GM18867 (cell line): ENCODE data around the gene CD44.

Source experiments
- ATAC-seq: cut with Tn5 transposase; IDR thresholded peaks from one replicate; pipeline ENCODE4 v1.9.1; 2021; ENCODE audit warnings: mild to moderate bottlenecking, moderate library complexity; ENCODE audit not compliant: unreplicated experiment

The CD44 gene

DNA sequence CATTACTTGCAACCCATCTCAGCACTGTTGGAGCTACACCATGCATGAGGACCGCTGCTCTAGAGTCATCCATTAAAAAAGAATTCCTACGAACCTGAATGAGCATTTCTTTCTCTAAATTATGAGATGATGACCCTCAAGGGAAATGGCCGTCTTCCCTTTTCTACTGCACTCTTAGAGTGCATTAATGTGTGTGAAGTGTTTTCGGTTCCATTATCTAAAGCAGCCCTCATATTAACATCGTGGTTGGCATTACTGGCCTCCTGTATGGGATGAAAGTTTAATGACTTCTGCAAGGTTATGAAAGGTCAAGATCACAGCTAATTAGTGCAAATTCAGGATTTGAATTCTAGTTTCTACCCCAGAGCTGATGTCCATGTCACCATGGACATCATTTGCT is 16.7 kb downstream of the CD44 start:
- ATAC-seq, result no peak

DNA sequence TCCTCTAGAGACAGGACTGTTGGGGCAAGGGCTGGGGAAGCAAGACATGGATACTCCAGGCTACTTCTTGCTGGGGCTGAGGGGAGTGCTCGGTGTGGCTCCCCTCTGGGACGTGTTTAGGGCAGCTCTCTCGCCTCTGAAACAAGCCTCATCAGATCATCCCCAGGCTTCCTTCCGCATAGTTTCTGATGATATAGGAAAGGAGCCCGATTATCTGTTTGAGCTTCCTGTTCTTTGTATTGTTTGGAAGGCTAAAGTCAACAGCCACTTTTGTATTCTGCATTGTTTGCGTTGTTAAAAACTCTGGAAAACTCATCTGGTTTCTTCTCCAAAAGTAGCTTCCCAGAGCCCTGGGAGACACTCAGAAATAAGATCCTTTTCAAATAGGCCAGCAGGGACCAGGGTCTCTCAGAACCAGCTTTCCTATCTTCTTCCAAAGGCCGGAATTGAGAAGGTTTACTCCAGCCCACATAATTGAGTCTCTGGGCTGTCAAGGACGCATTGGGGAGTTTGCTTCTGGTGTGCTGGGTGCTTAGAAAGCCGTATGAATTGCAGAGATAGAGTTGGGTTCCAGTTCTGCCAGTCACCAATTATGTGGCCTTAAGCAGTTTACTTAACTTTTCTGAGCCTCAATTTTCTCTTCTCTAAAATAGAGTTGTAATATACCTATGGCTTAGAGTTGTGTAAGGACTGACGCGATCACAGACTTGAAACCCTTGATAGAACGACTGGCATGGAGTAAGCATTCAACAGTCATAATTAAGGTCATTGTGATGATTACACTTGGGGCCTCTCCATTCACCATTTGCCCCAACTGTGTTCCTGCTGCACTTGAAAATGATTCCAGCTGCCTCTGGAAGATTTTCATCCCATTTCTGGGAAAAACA is 19.1 kb downstream of the CD44 start:
- ATAC-seq, result no peak

DNA sequence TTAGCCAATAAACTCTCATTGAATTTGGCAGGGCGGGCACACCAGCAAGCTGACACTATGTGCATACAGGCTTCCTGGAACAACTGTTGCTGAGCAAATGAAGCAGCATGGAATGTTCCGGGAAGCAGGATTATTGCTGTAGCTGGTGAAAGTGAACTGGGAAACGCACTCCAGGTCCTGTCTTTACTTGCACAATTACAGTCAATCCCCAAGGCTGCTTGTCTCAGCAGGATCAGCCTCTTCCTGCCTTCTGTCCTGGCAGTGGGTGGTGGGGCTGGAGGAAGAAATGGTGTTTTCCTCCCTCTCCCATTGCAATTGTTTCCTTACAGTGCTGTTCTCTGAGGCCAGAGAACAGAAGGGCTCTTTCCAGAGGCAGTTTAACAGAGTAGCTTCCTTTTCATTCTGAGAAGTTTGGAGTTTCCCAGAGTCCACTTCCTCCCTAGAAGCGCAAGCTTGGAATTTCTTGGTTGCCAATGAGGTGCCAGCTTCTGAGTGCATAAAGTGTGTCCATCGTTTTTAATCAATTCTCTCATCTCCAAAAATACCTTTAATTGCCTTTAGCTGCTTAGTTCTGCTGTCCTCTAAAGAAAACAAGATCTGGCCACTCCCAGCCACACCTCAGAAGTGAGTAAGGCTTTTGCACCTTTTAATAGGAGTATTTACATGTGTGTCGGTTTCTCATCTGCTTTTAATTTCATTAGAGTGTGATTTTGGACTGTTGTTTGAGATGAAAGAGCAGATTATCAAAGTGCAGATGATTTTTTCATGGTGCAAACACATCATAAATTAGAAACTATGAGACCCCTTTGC is 19.9 kb downstream of the CD44 start:
- no peak for ATAC-seq

DNA sequence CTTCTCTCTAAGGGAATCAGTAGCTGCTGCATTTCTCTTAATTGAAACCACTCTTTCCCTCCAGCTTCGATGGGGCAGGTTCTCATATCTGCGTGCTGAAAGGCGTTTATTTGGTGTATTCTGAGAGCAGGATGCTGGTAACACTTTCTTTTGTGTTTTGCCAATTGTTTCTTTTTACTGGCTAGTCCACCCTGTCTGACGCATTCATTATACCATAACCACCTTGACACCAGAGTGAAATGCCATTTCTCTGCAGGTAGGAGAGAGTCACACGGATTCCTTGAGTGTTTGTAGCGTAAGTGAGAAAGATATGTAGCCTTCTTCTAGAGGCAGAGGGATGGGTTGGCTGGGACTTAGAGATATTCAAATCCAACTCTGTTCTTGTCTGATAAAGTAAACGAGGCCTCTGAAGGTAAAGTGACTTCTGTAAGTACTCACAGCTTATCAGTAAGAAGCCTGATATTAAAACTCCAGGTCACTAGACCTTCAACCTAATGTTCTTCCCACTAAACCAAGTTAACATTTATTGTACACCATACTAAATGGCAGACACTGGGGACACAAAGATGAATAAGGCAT is 21.4 kb downstream of the CD44 start:
- no peak for ATAC-seq

- no peak for ATAC-seq
Observed at GRCh38 chr11:35160902-35161597, 22.1 kb downstream of the CD44 start.

- no peak for ATAC-seq
Observed at GRCh38 chr11:35162745-35163144, 23.8 kb downstream of the CD44 start.

DNA sequence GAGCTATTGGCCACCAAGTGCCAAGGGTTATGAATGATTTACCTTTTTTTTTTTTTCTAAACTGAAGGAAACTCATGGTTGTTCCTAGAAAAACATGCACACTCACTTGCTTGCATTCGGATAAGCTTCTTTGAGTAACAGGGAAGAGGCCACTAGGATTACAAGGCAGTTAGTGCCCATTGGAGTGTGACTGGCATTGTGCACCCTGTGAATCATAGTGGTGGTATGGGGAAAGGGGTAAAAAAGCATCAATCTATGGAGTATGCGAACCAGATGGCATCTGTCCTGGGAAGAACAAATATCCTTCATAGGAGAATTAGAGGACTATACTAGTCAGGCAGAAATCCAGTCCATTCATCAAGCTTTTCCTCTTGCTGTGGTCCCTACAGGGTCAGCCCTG is 24.2 kb downstream of the CD44 start:
- ATAC-seq, result no peak

DNA sequence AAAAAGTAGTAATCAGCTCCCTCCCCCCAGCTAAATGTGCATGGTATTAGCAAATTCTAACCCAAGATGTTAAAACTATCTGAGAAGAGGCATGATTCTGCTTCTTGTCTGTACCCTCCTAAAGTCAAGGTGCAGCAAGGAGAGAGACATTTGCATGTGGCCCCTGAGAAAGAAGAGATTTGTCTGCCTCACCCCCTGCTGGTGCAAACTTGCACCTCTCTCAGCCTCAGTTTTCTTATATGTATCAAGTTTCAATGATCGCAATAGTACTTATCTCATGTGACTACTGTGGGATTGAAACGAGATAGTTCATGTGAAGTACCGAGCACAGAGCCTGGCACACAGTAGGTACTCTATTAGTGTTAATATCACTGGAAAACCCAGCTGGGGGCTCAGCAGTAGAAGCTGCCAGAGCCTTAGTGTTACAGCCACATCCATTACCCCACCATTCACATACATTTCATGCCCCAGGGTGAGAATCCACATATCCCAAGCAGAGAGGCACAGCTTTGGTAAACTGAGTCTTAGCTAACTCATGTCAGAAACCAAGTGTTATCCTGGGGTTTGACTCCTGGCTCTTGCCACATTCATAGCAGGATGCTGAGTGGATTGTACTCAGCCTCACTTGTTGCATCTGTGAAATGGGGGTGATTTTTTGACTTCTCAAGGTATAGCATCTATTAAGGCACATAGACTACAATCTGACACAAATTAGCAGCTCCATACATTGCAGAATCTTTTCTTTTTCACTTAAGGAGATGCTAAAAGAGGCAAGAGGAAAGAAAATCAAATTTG is 24.9 kb downstream of the CD44 start:
- peak; percentile 37 for ATAC-seq

- ATAC-seq, result no peak
Observed at GRCh38 chr11:35165030-35165422, 26.1 kb downstream of the CD44 start.

GRCh38 chr11:35165423-35166368 is 26.7 kb downstream of the CD44 start:
- peak; percentile 90 for ATAC-seq

DNA sequence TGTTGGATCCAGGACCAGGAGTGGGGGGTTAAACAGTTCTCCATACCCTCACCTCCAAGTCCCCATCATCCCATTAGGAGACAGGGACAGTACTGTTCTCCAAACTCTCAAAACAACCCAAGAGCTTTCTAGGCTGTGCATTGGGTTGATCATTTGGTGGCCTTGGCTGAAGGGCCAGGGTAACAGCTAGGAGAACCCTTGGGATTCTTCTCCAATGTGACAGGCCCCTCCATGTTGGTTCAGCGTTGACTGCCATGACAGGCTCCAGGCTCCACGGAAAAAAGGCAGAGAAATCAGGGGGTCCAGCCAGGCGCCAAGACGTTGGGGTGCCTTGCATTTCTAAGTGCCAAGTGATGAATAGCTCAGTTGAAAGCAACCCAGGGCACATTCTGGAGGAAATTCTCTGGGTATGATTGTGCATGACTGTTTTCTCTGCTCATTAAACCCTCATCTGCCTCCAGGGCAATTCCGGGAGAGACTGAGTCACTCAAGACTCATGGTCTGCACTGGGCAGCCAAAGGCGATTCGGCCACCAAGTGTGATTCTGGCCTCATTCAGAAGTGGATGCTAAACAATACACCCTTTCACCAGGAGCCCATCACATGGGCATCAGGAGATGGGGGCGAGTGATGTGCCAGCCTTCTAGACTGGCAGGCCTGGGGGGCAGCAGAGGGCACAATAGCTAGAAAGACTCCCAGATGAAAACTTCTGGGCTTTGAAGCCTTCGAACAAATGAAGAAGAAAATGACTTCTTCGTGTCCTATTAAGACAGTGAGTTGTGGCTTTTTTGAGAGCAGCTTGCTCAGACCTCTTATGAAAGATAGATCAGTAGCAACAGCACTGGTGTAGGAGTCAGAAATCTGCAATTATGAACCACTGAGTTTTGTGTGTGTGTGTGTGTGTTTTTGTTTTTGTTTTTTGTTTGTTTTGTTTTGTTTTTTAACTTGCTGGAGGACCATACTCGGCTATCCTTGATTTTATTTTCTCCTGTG is 27.7 kb downstream of the CD44 start:
- ATAC-seq, result peak; percentile 3

DNA sequence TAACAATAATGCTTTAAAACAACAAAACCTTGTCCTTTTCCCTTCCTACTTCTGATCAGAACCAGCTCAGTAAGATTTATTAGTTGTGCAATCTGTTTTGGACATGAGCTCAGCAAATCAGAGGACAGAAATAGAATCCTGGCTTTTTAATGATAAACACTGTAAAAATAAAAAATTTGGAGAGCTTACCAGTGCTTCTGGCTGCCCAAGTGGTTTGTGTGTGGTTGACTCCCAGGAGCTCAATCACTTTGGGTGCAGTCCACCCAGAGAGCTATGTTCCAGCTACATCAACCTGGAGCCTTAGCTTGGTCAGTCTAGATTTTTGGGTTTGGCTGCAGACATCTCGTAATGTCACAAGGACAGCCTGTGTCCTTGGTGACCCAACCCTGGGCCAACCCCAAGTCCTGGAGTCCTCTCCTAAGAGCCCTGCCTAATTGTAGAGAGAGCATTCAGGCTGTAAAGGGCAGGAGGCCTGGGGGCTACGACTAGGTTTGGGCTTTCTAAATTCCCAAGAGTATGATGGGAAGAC is 28.5 kb downstream of the CD44 start:
- no peak for ATAC-seq

DNA sequence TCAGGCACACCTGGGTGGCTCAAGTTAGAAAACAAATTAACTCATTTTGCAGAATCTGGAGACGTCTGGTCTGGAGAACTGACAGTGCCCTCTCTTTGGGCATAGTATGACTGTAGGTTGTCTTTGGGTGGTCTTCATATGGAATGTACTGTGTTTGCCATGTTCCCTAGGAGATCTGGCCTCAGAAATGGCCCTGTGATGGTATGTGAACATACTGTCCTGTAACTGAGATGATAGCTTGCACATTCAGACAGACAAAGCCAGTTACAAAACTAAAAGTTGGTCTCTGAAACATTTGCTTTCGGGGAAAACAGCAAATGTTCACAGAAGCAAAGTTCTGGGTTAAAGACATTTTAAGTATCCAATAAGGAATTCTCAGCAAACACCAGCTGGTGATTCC is 29.7 kb downstream of the CD44 start:
- ATAC-seq, result no peak

DNA sequence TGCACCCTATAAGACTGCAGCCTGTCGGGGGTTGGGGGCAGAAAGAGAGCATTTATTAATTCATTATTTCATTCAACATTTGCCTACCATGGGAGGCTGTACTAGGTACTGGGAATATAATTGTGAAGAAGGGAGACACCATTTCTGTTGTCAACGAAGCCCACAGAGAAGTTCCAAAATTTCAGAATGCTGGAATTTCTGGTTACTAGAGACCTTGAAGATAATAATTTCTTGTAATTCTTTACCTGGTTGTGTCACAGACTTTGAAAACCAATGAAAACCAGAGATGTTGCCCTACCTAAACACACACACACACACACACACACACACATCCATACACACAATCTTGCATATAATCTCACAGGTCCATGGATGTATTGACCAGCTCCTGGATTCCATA is 30.1 kb downstream of the CD44 start:
- ATAC-seq, result no peak

GRCh38 chr11:35169754-35170153 is 30.8 kb downstream of the CD44 start:
- no peak for ATAC-seq

- ATAC-seq, result no peak
Observed at GRCh38 chr11:35170503-35170902, 31.5 kb downstream of the CD44 start.

DNA sequence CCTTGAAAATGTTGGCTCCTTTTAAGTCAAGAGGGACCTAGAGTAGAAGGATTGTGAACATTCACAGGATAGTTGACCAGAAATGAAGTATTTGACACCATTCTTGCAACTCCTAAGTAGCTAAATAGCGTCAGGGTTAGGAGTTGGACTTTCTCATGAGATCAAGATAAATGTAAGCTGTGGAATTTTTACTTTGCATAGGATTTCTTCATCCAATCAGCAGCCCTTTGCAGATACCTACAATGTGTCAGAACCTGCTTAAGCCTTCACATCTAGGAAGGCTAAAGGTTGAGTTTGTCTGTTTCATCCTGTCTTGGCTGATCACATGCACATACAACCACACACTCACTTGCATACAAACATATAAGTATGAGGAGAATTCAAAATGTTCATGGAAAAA is 32.3 kb downstream of the CD44 start:
- ATAC-seq, result no peak

- peak; percentile 66 for ATAC-seq
Observed at GRCh38 chr11:35173011-35173511, 34.1 kb downstream of the CD44 start.
